Neural crest cell (in vitro differentiated cells): ENCODE measurements around the gene CTIF. TPM values are rescaled to one million over a fixed set of nuclear protein-coding genes. Genes with fewer than 3 reads are reported as not detected.

Source experiments
- DNase-seq: peaks from one replicate; pipeline ENCODE4 v3.0.0; 2021; ENCODE audit warnings: low read depth, mixed read lengths, low spot score
- H3K27ac Mint-ChIP-seq: one replicate; pipeline ENCODE4 v1.8.0; 2021; ENCODE audit warnings: mild to moderate bottlenecking, mixed read lengths; ENCODE audit not compliant: unreplicated experiment
- H3K27me3 Mint-ChIP-seq: 2 replicates; pipeline ENCODE4 v1.8.0; 2021; ENCODE audit warnings: low read depth, mild to moderate bottlenecking, mixed read lengths
- H3K36me3 Mint-ChIP-seq: 2 replicates; pipeline ENCODE4 v1.8.0; 2021; ENCODE audit warnings: low read depth, mild to moderate bottlenecking, mixed read lengths
- H3K4me1 Mint-ChIP-seq: 2 replicates; pipeline ENCODE4 v1.8.0; 2021; ENCODE audit warnings: mixed read lengths
- H3K4me3 Mint-ChIP-seq: one replicate; pipeline ENCODE4 v1.8.0; 2021; ENCODE audit warnings: mild to moderate bottlenecking, mixed read lengths
- H3K9me3 Mint-ChIP-seq: 2 replicates; pipeline ENCODE4 v1.8.0; 2021; ENCODE audit warnings: mixed read lengths
- total RNA-seq: library from RNA; stranded (reverse); gene quantifications from 2 replicates; pipeline ENCODE4 v1.2.1, GENCODE V29; 2021
- TF ChIP-seq, protein P1 (sequence below): fragments of 200-600 bp; sonication (generic); conservative IDR thresholded peaks from 2 replicates; pipeline ENCODE4 v1.5.0; 2021; ENCODE audit warnings: antibody characterized with exemption, mild to moderate bottlenecking

Gene CTIF
- total RNA-seq, 1 donor from 2014 or later, result 52.6 TPM

DNA sequence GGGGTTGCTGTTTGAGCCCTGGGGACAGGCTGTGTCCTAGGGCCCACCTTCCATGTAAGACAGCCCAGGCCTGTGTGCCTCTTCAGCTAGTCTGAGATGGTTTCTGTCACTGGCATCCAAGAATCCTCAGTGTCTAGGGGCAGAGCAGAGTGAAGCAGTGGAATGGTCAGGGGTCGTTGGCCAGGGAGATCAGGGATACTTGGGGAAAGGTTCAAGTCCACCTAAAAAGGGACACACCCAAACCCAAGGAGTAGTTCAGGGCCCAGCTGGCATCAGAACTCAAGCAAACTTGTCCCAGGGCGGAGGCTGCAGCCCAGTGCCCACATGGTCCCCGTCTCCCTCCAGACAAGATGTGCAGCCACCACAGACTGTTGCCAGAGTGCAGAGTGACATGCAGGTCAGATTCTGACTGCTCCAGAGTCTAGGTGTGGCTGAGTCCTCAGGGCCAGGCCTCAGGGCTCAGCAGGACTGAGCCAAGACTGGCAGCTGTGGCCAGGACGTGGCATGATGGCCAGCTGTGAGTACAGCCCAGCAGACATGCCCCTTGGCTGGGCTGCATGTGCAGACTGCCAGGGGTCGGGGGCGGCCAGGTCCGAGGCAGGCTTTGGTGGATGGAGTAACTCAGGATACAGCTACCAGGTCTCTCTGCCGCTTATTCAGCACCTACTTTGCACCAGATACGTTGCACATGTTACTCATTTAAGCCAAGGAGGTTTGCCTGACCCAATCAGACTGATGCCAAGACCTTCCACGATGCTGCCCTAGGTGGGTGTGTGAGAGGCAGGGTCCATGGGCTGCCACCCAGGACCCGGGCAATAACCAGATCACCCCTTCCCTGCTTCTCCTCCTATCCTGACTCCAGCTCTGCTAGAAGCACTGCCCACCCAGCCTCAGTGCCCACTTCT lies 265.4 kb downstream of the CTIF start:
- peaks cover 5% of the 10 kb centered on the region for H3K36me3 Mint-ChIP-seq
- DNase-seq, result no peak
- H3K27me3 Mint-ChIP-seq, result no peaks in the 10 kb centered on the region
- peak overlapping the region; percentile 65 for H3K27ac Mint-ChIP-seq
- H3K9me3 Mint-ChIP-seq, result no peaks in the 10 kb centered on the region
- no peak overlapping the region for H3K4me3 Mint-ChIP-seq
- TF ChIP-seq, protein P1, sequence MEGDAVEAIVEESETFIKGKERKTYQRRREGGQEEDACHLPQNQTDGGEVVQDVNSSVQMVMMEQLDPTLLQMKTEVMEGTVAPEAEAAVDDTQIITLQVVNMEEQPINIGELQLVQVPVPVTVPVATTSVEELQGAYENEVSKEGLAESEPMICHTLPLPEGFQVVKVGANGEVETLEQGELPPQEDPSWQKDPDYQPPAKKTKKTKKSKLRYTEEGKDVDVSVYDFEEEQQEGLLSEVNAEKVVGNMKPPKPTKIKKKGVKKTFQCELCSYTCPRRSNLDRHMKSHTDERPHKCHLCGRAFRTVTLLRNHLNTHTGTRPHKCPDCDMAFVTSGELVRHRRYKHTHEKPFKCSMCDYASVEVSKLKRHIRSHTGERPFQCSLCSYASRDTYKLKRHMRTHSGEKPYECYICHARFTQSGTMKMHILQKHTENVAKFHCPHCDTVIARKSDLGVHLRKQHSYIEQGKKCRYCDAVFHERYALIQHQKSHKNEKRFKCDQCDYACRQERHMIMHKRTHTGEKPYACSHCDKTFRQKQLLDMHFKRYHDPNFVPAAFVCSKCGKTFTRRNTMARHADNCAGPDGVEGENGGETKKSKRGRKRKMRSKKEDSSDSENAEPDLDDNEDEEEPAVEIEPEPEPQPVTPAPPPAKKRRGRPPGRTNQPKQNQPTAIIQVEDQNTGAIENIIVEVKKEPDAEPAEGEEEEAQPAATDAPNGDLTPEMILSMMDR, result no peak
- H3K4me1 Mint-ChIP-seq, result peaks cover 15% of the 10 kb centered on the region

GRCh38 chr18:48804856-48805610 lies 266.2 kb downstream of the CTIF start:
- Mint-ChIP-seq H3K9me3 (no peaks in the 10 kb centered on the region), H3K27me3 (no peaks in the 10 kb centered on the region), H3K27ac (peak overlapping the region; percentile 65), H3K4me1 (peaks cover 15% of the 10 kb centered on the region), H3K36me3 (peaks cover 2% of the 10 kb centered on the region), H3K4me3 (no peak overlapping the region)
- no peak for DNase-seq
- TF ChIP-seq, protein P1, result no peak

- H3K36me3 Mint-ChIP-seq, result peaks cover 2% of the 10 kb centered on the region
- H3K4me3 Mint-ChIP-seq, result no peak overlapping the region
- TF ChIP-seq, protein P1, result no peak
- H3K27me3 Mint-ChIP-seq, result no peaks in the 10 kb centered on the region
- no peak for DNase-seq
- H3K9me3 Mint-ChIP-seq, result no peaks in the 10 kb centered on the region
- peaks cover 15% of the 10 kb centered on the region for H3K4me1 Mint-ChIP-seq
- H3K27ac Mint-ChIP-seq, result no peak overlapping the region
These were observed 267.1 kb downstream of the CTIF start for GRCh38 chr18:48805826-48806535.

- Mint-ChIP-seq H3K27me3 (no peaks in the 10 kb centered on the region), H3K27ac (no peak overlapping the region), H3K36me3 (no peaks in the 10 kb centered on the region), H3K9me3 (no peaks in the 10 kb centered on the region), H3K4me3 (no peak overlapping the region), H3K4me1 (peaks cover 15% of the 10 kb centered on the region)
- TF ChIP-seq, protein P1, result no peak
- DNase-seq, result no peak
These were observed 267.9 kb downstream of the CTIF start for GRCh38 chr18:48806551-48807261.

GRCh38 chr18:48808476-48808875 lies 269.6 kb downstream of the CTIF start:
- H3K9me3 Mint-ChIP-seq, result no peaks in the 10 kb centered on the region
- H3K36me3 Mint-ChIP-seq, result no peaks in the 10 kb centered on the region
- no peak overlapping the region for H3K4me3 Mint-ChIP-seq
- no peaks in the 10 kb centered on the region for H3K27me3 Mint-ChIP-seq
- DNase-seq, result no peak
- H3K4me1 Mint-ChIP-seq, result peaks cover 15% of the 10 kb centered on the region
- no peak overlapping the region for H3K27ac Mint-ChIP-seq
- TF ChIP-seq, protein P1, result no peak
